HG03039 (cell line): ENCODE results near the gene MRGPRE.

Experiments used
- ATAC-seq: cut with Tn5 transposase; IDR thresholded peaks from one replicate; pipeline ENCODE4 v1.9.1; 2021; ENCODE audit warnings: mild to moderate bottlenecking, moderate library complexity; ENCODE audit not compliant: unreplicated experiment

Gene MRGPRE

GRCh38 chr11:3197044-3197695, 35.0 kb downstream of the MRGPRE start:
- no peak for ATAC-seq

GRCh38 chr11:3196161-3197043, 35.8 kb downstream of the MRGPRE start:
- no peak for ATAC-seq

- no peak for ATAC-seq
These were observed 36.7 kb downstream of the MRGPRE start for GRCh38 chr11:3195251-3196160.

GRCh38 chr11:3194016-3194816, 38.0 kb downstream of the MRGPRE start:
- no peak for ATAC-seq

GRCh38 chr11:3193373-3194015, 38.7 kb downstream of the MRGPRE start:
- ATAC-seq: no peak

DNA sequence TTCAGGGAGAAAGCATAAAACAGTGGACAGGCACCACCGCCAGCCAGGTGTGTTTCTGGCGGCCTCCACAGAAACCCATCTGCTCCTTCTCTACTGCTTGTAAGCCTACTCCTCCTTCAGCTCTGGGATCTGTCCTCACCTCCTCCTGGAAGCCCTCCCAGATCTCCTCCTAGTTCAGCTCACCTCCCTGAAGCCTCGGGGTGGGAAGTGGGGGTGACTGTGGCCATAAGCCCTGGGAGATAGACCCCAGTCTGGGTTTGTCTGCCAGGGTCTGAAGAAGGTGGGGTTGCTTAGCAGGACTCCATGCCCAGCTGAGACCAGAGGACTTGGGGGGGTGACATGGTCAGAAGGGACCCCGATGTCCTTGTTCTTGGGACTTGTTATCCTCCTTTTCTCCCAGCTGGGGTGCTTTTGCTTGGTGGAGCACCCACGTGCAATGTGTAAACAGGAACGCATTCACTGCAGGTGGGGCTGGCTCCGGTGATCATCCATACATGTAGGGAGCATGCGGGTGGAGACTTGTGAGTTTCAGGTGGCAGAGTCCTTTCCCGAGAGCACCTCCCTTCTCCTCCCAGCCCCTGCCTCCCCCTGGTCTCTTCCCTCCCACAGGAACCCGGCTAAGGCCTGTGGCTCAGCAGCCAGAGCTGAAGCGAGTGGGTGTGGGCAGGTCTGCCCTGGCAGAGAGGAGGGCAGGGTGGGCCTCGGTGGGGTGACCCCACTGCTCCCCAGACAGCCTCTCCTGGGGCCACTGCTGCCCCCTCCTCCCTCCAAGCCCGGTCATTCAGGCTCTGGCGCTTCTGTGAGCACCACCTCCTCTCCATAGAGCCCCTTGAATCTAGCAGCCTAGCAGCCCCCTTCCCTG, 39.5 kb downstream of the MRGPRE start:
- no peak for ATAC-seq

GRCh38 chr11:3191586-3192324, 40.5 kb downstream of the MRGPRE start:
- no peak for ATAC-seq

GRCh38 chr11:3190600-3190999, 41.6 kb downstream of the MRGPRE start:
- ATAC-seq: no peak

GRCh38 chr11:3189886-3190583, 42.2 kb downstream of the MRGPRE start:
- ATAC-seq: no peak

DNA sequence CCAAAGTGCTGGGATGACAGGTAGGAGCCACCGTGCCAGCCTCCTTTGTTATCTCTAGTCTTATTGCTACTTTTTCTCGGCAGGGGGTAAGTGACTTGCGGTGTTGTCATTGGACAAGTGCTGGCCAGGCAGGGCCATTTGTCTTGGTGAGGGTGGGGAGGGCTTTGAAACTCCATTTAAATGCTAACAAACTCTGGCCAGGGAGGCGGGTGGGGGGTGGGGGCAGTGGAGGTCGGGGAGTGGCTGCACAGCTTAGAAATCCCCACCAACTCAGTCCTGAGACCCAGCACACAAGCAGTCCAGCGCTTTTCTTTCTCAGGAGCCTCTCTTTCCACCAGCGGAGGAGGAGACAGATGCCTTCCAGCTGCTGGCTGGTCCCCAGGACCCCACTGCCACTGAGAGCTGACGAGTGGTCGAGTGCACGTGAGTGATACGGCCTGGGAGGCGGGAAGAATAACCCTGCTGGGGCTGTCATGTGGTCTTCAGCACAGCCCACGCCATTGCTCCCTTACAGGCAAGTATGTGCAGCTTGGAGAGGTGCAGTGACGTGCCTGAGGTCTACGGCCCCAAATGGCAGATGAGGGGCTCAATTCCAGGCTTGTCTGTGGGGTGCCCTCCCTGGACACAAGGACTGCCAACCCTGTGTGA, 42.9 kb downstream of the MRGPRE start:
- no peak for ATAC-seq

DNA sequence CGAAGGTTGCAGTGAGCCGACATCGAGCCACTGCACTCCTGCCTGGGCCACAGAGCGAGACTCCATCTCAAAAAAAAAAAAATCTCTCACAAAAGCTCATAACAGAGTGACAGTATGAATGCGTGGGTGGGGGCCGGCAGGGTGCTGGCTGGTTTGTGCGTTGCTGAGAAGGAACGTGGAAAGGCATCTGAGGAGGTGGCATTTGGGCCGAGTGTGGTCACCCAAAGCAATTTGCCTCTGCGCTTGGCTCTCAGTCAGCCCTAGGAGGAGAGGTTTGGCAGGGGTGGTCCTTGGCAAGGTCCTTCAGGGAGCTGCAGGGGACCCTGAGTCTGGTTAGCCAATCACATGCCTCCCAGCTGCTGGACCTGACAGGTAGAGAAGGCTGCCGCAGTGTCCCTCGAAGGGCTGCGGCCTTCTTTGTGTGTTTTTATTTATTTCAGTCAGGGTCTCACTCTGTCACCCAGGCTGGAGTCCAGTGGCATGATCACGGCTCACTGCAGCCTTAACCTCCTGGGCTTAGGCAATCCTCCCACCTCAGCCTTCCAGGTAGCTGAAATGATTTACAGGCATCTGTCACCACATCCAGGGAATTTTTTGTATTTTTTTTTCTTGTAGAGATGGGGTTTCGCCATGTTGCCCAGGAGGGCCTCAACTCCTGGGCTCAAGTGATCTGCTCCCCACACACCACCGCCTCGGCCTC, 43.6 kb downstream of the MRGPRE start:
- ATAC-seq: no peak

DNA sequence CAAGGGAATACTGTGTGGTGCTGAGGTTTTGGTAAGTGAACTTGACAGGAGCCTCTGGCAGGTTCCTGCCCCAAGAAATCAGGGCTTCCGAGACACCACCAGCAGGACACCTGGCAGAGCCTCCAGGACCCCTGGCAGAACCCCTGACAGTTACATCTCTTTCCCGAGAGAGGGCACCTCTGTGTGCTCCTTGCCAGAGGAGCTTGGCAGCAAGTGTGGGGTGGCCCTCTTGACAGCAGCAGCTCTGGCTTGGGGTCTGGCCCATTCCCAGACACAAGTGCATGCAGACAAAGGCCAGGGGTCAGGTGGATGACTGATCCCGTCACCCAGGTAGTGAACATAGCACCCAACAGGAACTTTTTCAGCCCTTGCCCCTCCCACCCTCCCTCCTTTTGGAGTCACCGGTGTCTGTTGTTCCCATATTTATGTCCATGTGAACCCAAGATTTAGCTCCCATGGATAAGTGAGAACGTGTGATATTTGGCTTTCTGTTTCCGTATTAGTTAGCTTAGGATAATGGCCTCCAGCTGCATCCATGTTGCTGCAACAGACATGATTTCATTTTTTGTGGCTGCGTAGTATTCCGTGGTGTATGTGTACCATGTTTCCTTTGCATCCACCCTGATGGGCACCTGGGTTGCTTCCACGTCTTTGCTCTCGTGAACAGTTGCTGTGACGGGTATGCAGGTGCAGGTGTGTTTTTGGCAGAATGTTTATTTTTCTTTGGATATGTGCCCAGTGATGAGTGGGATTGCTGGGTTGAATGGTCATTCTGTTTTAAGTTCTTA, 45.9 kb downstream of the MRGPRE start:
- no peak for ATAC-seq

DNA sequence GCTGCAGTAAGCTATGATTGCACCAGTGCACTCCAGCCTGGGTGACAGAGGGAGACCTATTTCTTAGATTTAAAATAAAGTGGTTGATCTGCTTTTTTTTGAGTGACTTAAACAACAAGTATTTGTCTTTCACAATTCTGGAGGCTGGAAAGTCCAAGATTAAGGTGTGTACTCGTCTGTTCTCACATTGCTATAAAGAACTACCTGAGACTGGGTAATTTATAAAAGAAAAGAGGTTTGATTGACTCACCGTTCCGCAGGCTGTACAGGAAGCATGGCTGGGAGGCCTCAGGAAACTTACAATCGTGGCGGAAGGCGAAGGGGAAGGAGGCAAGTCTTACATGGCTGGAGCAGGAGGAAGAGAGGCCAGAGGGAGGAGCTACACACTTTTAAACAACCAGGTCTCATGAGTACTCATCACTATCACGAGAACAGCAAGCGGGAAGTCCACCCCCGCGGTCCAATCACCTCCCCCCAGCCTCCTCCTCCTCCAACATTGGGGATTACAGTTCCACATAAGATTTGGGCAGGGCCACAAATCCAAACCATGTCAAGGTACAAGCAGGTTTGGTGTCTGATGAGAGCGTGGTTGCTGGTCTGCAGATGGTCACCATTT, 47.4 kb downstream of the MRGPRE start:
- no peak for ATAC-seq

GRCh38 chr11:3183523-3183922, 48.7 kb downstream of the MRGPRE start:
- ATAC-seq: no peak

- no peak for ATAC-seq
These were observed 49.8 kb downstream of the MRGPRE start for GRCh38 chr11:3182462-3182852.
